ENCODE data around the gene LGSN. TPM values are rescaled to one million over a fixed set of nuclear protein-coding genes. Genes with fewer than 3 reads are reported as not detected.

Gene LGSN
- total and polyA plus RNA-seq, 10 of the 15 experiments (the other 5 are each of a cell fraction or from before 2014, with no cell fraction given) = not detected

DNA sequence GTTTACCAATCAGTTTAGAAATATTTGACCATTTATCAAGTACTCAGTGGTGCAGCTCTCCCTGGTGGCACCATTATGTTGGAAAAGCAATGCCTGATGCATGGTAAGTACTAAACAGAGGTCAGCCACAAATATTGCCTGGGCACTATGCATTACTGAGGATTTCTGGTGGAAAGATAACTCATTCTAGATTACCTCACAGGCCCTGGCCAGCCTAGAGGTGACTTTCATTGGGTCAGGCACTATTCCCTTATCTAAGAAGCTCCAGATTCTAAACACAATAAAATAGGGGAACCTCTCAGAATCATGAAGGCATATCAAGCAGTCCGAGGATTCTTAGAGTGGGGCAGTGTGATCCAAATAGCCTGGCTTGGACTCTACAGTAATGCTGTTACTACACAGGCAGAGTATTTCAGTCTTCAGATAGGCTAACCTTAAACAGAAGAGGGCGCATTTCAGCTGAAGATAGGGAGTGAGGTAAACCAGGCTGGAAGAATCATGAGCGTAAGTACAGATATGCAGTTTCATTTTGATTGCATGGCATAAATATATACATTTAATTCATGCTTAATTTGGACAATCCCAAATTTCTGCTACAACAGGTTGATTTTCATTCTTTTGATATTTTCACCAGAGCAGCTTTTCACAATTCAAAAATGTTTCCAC lies 12.1 kb downstream of the LGSN start:
- in situ Hi-C loops (cut with MboI) = loop anchor here (25.0 kb wide), 1 partner anchor 480 kb away; no protein-coding TSS in a partner anchor
- Histone ChIP-seq H3K9ac (ENCODE audit: control insufficient read depth, insufficient read depth, low read length) (no peak overlapping the region), H2AFZ (ENCODE audit: control insufficient read depth, low read depth, low read length) (no peak overlapping the region), H3K4me3 (no peak overlapping the region), H3K27ac (ENCODE audit: control insufficient read depth, insufficient read depth) (no peak overlapping the region), H3K36me3 (ENCODE audit: control insufficient read depth in 2 of 2, insufficient read depth in 2 of 2, low read length in 1 of 2) (no peaks in the 10 kb centered on the region), H4K20me1 (ENCODE audit: control insufficient read depth, insufficient read depth) (no peaks in the 10 kb centered on the region), H3K4me1 (ENCODE audit: control insufficient read depth, insufficient read depth, low read length) (no peaks in the 10 kb centered on the region), H3K27me3 (replicated peaks in 1 of 2; ENCODE audit: control insufficient read depth in 2 of 2, insufficient read depth in 2 of 2, low read length in 1 of 2) (no peaks in the 10 kb centered on the region), H3K4me2 (ENCODE audit: control insufficient read depth, insufficient read depth) (no peak overlapping the region), H3K9me3 (replicated peaks; ENCODE audit: control insufficient read depth, insufficient read depth, low read length) (no peaks in the 10 kb centered on the region), H3K79me2 (ENCODE audit: control insufficient read depth, insufficient read depth, low read length) (no peaks in the 10 kb centered on the region)
- ChIA-PET SMC1A (ENCODE audit: uncharacterized antibody, unreplicated experiment) (interaction anchor here (0.6 to 2.2 kb wide), 17 partner anchors 9 to 565 kb away, joined by 3 to 20 read pairs (median 4); no protein-coding TSS in a partner anchor), RAD21 (ENCODE audit: unreplicated experiment) (interaction anchor here (1.0 to 2.3 kb wide), 8 partner anchors 12 to 501 kb away, joined by 3 to 15 read pairs (median 6); partner anchors contain the start of gene LGSN), CTCF (interaction anchor here (0.5 to 3.6 kb wide), 21 partner anchors 9 to 551 kb away, joined by 3 to 28 read pairs (median 5); partner anchors contain the start of gene LGSN), POLR2A (no interaction called here)
- intact Hi-C loops (cut with micrococcal nuclease; ENCODE audit: unreplicated experiment) = loop anchor here (2.0 to 5.0 kb wide), 3 partner anchors 265 to 495 kb away; partner anchors contain the start of genes LOC128125822 and PTP4A1
- 6% methylated on average over 3 of the region's 3 CpGs for WGBS (ENCODE audit: insufficient coverage, insufficient replicate concordance, low lambda C conversion rate, missing lambda C conversion rate)
- ATAC-seq (peak; percentile 99), FAIRE-seq (peak; percentile 75), DNase-seq (ENCODE audit: low read depth, low spot score) (peak; percentile 13)
- BruUV-seq (replicated peaks) = no TSS peak
- TF ChIP-seq RELB (IDR thresholded peaks at IDR 0.05; ENCODE audit: low read depth) (no peak), RAD21 (IDR thresholded peaks at IDR 0.05; ENCODE audit: insufficient read depth, low read depth, low read length) (peak; percentile 76), SMC3 (IDR thresholded peaks at IDR 0.05; ENCODE audit: borderline replicate concordance, low read length) (peak; percentile 66), SMAD5 (IDR thresholded peaks at IDR 0.05; ENCODE audit: low read depth) (no peak), CTCF (IDR thresholded peaks at IDR 0.05 in 2 of 3, conservative IDR thresholded peaks at IDR 0.05 in 1 of 3; ENCODE audit: control insufficient read depth in 2 of 3, extremely low read depth in 1 of 3, insufficient read depth in 1 of 3, low read depth in 3 of 3, low read length in 3 of 3) (peak; percentile 60 to 70 (median 63))
